ENCODE measurements around the gene ST6GALNAC6. TPM values are rescaled to one million over a fixed set of nuclear protein-coding genes. Genes with fewer than 3 reads are reported as not detected.
A peak's percentile ranks its signal among the peaks of the same experiment; 100 is the strongest.

ST6GALNAC6 gene
- total and polyA plus RNA-seq, 2 of the 4 experiments (the other 2 are of a cell fraction), result 35.7 to 48.6 TPM

DNA sequence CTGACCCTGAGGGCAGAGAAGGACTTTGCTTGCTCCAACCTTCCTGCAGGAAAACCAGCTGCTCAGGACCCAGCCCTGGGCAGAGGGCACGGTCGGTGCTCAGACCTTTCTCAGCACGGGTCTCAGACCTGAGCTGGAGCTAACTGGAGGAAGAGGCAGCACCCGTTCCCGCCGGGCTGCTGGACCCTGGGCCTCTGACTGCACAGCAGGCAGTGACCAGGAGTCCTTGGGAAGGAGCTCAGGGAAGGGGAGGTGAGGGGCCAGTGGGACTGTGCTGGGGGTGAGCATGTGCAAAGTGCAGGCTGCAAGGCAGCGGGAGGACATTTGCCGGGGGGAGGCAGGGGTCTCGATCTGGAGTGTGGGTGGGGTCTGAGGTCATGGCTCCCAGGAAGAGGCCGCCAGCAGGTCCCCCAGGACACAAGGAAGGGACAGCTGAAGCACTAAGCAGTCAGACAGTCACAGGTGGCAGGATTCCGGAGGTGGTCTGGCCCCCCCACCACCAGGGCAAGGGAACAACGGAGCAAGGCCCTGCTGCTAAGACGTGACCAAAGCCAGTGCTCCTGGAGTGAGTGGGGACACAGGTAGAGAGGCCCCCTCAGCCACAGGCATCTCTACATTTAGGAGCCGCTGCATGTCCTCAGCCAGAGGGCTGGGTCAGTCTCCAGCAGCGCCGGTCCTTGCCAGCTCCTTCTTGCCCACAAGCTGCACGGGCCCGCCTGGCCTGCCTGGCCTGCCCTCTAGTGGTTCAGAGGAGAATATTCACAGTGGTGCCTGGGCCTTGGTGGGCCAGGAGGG, 43.0 kb upstream of the ST6GALNAC6 start:
- Histone ChIP-seq H3K36me3 (ENCODE audit: control insufficient read depth, insufficient read depth, low read length) (peaks cover 29% of the 10 kb centered on the region), H3K79me1 (ENCODE audit: low read depth in 1 of 2, low read length in 2 of 2) (peaks cover 0 to 8% of the 10 kb centered on the region in 2 experiments; a peak in 2 of 4 replicates), H3K4me2 (ENCODE audit: low read depth, low read length) (no peak overlapping the region), H3K4me3 (ENCODE audit: insufficient read depth, low read depth, low read length) (no peak overlapping the region), H2BK120ac (ENCODE audit: low read depth, low read length) (no peak overlapping the region), H3K4ac (ENCODE audit: low read depth, low read length) (no peak overlapping the region), H4K91ac (ENCODE audit: insufficient read depth, low read depth, low read length) (no peak overlapping the region), H2AK9ac (replicated peaks; ENCODE audit: low read depth, low read length, poor library complexity) (peak overlapping the region; percentile 66), H2BK20ac (ENCODE audit: low read depth, low read length) (no peak overlapping the region), H3K23ac (ENCODE audit: low read depth, low read length) (no peak overlapping the region), H3K18ac (ENCODE audit: low read depth, low read length) (no peak overlapping the region), H2AFZ (replicated peaks; ENCODE audit: low read length, poor library complexity) (peak overlapping the region; percentile 80), H3K4me1 (ENCODE audit: control insufficient read depth, insufficient read depth, low read length) (peaks cover 9% of the 10 kb centered on the region; the same call in 1 of the 2 replicates), H4K20me1 (ENCODE audit: insufficient read depth, low read length) (peaks cover 14% of the 10 kb centered on the region; the same call in 1 of the 2 replicates), H3K9ac (ENCODE audit: low read depth, low read length) (no peak overlapping the region), H2BK5ac (ENCODE audit: low read depth, low read length, poor library complexity, severe bottlenecking) (no peak overlapping the region), H3K27me3 (ENCODE audit: control insufficient read depth, insufficient read depth, low read length) (no peaks in the 10 kb centered on the region), H3K56ac (ENCODE audit: extremely low read depth, insufficient read depth, low read length) (no peak overlapping the region), H4K8ac (ENCODE audit: low read depth in 2 of 2, low read length in 2 of 2) (no peak overlapping the region), H3K14ac (replicated peaks; ENCODE audit: low read depth, low read length) (no peak overlapping the region), H2BK15ac (ENCODE audit: low read depth, low read length) (no peak overlapping the region), H4K5ac (ENCODE audit: low read depth, low read length) (no peak overlapping the region), H2AK5ac (ENCODE audit: low read depth, low read length) (no peak overlapping the region), H3K9me1 (ENCODE audit: insufficient read depth, low read length) (0 out of 2 replicates have a peak, but pooled peaks cover 5% of the 10 kb centered on the region), H3K27ac (ENCODE audit: insufficient read depth, low read length) (no peak overlapping the region), H3K9me3 (ENCODE audit: control insufficient read depth, insufficient read depth, low read length) (no peaks in the 10 kb centered on the region)
- POLR2A ChIA-PET (ENCODE audit: unreplicated experiment), result no interaction called here
- dilution Hi-C loops (cut with HindIII; ENCODE audit: low sequenced_read_pairs, unreplicated experiment) (no loop called here), intact Hi-C loops (cut with micrococcal nuclease) (loop anchor here (1.0 to 5.0 kb wide), 6 partner anchors 37 to 175 kb away; no protein-coding TSS in a partner anchor), in situ Hi-C loops (cut with MboI; ENCODE audit: low sequenced_read_pairs) (no loop called here)
- DNase-seq (peak; percentile 54), ATAC-seq (ENCODE audit: low read depth) (peak; percentile 76)
- CTCF ChIA-PET, result interaction anchor here (0.6 to 2.8 kb wide), 8 partner anchors 12 to 157 kb away, joined by 3 to 15 read pairs (median 4); no protein-coding TSS in a partner anchor
- TF ChIP-seq RAD21 (IDR thresholded peaks at IDR 0.05; ENCODE audit: low read length) (peak; percentile 72), SMC3 (IDR thresholded peaks at IDR 0.05; ENCODE audit: low read depth, low read length) (peak; percentile 60), RCOR1 (IDR thresholded peaks at IDR 0.05; ENCODE audit: insufficient replicate concordance, low read length) (peak; percentile 45), BHLHE40 (IDR thresholded peaks at IDR 0.05; ENCODE audit: low read depth, low read length) (peak; percentile 72; the same call in 1 of the 2 replicates), CHD1 (IDR thresholded peaks at IDR 0.05; ENCODE audit: low read depth, low read length) (no peak), MXI1 (IDR thresholded peaks at IDR 0.05; ENCODE audit: borderline replicate concordance, low read depth, low read length) (no peak), MAZ (IDR thresholded peaks at IDR 0.05; ENCODE audit: borderline replicate concordance, low read depth, low read length) (0 out of 2 replicates have a peak, but pooled peaks have one; percentile 42), POLR2A (IDR thresholded peaks at IDR 0.05; ENCODE audit: low read depth, low read length) (no peak), CEBPB (IDR thresholded peaks at IDR 0.05; ENCODE audit: low read depth, low read length) (no peak), MAFK (IDR thresholded peaks at IDR 0.05; ENCODE audit: low read depth, low read length) (no peak), NFE2L2 (IDR thresholded peaks at IDR 0.05; ENCODE audit: low read depth, low read length) (no peak)
- TF ChIP-seq, protein P1, sequence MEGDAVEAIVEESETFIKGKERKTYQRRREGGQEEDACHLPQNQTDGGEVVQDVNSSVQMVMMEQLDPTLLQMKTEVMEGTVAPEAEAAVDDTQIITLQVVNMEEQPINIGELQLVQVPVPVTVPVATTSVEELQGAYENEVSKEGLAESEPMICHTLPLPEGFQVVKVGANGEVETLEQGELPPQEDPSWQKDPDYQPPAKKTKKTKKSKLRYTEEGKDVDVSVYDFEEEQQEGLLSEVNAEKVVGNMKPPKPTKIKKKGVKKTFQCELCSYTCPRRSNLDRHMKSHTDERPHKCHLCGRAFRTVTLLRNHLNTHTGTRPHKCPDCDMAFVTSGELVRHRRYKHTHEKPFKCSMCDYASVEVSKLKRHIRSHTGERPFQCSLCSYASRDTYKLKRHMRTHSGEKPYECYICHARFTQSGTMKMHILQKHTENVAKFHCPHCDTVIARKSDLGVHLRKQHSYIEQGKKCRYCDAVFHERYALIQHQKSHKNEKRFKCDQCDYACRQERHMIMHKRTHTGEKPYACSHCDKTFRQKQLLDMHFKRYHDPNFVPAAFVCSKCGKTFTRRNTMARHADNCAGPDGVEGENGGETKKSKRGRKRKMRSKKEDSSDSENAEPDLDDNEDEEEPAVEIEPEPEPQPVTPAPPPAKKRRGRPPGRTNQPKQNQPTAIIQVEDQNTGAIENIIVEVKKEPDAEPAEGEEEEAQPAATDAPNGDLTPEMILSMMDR (conservative IDR thresholded peaks at IDR 0.05; ENCODE audit: low read depth, low read length), result peak; percentile 71
- no TSS peak for BruUV-seq (replicated peaks)
- WGBS, 2 experiments (ENCODE audit: extremely low coverage in 2 of 2, insufficient read length in 1 of 2), result 66% methylated on average over 8 of the region's 18 CpGs; no CpG with 5 or more reads in 1 of the 2 experiments

Data from IMR-90 (cell line).